Tibial nerve (tissue), 4 donors: ENCODE data around the gene HNF4A. TPM values are rescaled to one million over a fixed set of nuclear protein-coding genes. Genes with fewer than 3 reads are reported as not detected.

Source experiments
- DNase-seq, 2 donors: peaks; one replicate each; pipeline ENCODE4 v3.0.0-alpha.2; 2019; ENCODE audit warnings: low spot score in 2 of 2
- H3K27ac ChIP-seq, 4 donors: fragments of 200-600 bp; sonication (generic) in 3 of 4; one replicate each; pipeline ENCODE4 v1.5.1; 2017 to 2019; ENCODE audit warnings: mild to moderate bottlenecking in 1 of 4
- H3K27me3 ChIP-seq, 2 donors: fragments of 200-600 bp; sonication (generic) in 1 of 2; one replicate each; pipeline versions ENCODE4 v1.5.1 to v1.6.0; 2017 to 2019
- H3K36me3 ChIP-seq, 3 donors: fragments of 200-600 bp; sonication (generic); one replicate each; pipeline ENCODE4 v1.5.1; 2018 to 2019
- H3K4me1 ChIP-seq, 4 donors: fragments of 200-600 bp; sonication (generic) in 3 of 4; one replicate each; pipeline ENCODE4 v1.5.1; 2017 to 2019
- H3K4me3 ChIP-seq, 4 donors: fragments of 200-600 bp; sonication (generic) in 3 of 4; one replicate each; pipeline ENCODE4 v1.5.1; 2017 to 2019; ENCODE audit warnings: mild to moderate bottlenecking in 1 of 4, moderate library complexity in 1 of 4
- H3K9me3 ChIP-seq, 4 donors: fragments of 200-600 bp; sonication (generic) in 3 of 4; one replicate each; pipeline ENCODE4 v1.5.1; 2017 to 2019
- EP300 ChIP-seq, 2 donors: sonication (generic); formaldehyde crosslinking; IDR thresholded peaks; one replicate each; pipeline ENCODE4 v1.6.1; 2017; ENCODE audit warnings: antibody characterized with exemption in 2 of 2, mild to moderate bottlenecking in 1 of 2
- POLR2A ChIP-seq, 2 donors: fragments of 450-650 bp; IDR thresholded peaks; one replicate each; pipeline ENCODE4 v1.6.1; 2017; ENCODE audit warnings: antibody characterized with exemption in 2 of 2, mild to moderate bottlenecking in 2 of 2, moderate library complexity in 2 of 2
- WGBS, 2 donors: methylation state at CpG; one replicate each; pipeline ENCODE4 v1.1.5; 2018; 5-methylcytosine and 5-hydroxymethylcytosine counted together
- total RNA-seq, 4 donors: library from RNA; depleted of rRNA; stranded (reverse); fragments of >200 nt; gene quantifications; one replicate each; pipeline ENCODE4 v1.1.0, GENCODE V29; 2016
- TF ChIP-seq, protein P1 (sequence below), 5 experiments: fragments of 200-600 bp in 3 of 5; fragments of 450-650 bp in 2 of 5; sonication (generic) in 3 of 5; IDR thresholded peaks; one replicate each; pipeline ENCODE4 v1.5.1; 2016 to 2019; ENCODE audit warnings: antibody characterized with exemption in 5 of 5, mild to moderate bottlenecking in 3 of 5, moderate library complexity in 2 of 5

HNF4A gene
- total RNA-seq, 4 donors from 2014 or later: not detected

DNA sequence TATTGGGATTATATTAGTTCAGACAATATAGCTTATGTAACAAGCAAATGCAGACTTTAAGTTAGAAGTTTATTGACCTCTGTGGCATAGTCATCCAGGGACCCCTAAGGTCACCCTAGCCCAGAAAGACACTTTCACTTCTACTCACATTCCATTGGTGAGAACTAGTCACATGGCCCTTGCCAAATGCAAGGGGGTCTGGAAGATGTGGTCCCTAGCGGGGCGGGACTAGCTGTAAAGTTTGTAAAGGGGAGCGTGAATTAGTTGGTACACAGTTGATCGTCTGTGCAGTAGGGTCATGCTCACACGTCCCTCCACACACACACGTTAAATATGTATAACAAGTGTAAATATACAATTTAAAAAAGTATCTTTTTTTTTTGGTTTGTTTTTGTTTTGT, 9.3 kb downstream of the HNF4A start:
- Histone ChIP-seq H3K36me3 (no peaks in the 10 kb centered on the region), H3K4me1 (no peaks in the 10 kb centered on the region), H3K9me3 (no peaks in the 10 kb centered on the region), H3K4me3 (no peak overlapping the region), H3K27ac (no peak overlapping the region), H3K27me3 (no peaks in the 10 kb centered on the region)
- TF ChIP-seq, protein P1, sequence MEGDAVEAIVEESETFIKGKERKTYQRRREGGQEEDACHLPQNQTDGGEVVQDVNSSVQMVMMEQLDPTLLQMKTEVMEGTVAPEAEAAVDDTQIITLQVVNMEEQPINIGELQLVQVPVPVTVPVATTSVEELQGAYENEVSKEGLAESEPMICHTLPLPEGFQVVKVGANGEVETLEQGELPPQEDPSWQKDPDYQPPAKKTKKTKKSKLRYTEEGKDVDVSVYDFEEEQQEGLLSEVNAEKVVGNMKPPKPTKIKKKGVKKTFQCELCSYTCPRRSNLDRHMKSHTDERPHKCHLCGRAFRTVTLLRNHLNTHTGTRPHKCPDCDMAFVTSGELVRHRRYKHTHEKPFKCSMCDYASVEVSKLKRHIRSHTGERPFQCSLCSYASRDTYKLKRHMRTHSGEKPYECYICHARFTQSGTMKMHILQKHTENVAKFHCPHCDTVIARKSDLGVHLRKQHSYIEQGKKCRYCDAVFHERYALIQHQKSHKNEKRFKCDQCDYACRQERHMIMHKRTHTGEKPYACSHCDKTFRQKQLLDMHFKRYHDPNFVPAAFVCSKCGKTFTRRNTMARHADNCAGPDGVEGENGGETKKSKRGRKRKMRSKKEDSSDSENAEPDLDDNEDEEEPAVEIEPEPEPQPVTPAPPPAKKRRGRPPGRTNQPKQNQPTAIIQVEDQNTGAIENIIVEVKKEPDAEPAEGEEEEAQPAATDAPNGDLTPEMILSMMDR (IDR thresholded peaks at IDR 0.05): no peak
- TF ChIP-seq EP300 (IDR thresholded peaks at IDR 0.05) (no peak), POLR2A (IDR thresholded peaks at IDR 0.05) (no peak)
- DNase-seq: no peak
- 84 to 85% methylated on average over 6 of the region's 6 CpGs for WGBS, 2 donors

DNA sequence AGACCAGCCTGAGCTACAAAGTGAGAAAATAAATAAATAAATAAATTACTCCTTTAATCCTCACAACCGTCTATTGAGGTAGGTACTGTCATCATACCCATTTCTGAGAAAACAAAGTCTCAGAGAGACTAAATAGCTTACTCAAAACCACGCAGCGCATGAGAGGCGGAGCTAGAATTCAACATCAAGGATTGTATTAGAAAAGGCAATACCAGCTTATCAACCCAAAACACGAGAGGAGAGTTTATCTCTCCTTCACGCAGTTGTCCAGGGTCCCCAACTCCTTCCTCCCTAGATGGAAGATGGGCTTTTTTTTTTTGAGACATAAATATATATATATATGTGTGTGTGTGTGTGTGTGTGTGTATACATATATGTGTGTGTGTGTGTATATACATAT, 12.2 kb downstream of the HNF4A start:
- Histone ChIP-seq H3K4me1 (no peaks in the 10 kb centered on the region), H3K4me3 (no peak overlapping the region), H3K36me3 (no peaks in the 10 kb centered on the region), H3K9me3 (no peaks in the 10 kb centered on the region), H3K27me3 (no peaks in the 10 kb centered on the region), H3K27ac (no peak overlapping the region)
- no peak for DNase-seq
- TF ChIP-seq POLR2A (IDR thresholded peaks at IDR 0.05): no peak
- TF ChIP-seq EP300 (IDR thresholded peaks at IDR 0.05): no peak
- TF ChIP-seq, protein P1 (IDR thresholded peaks at IDR 0.05): no peak
- 92 to 93% methylated on average over 6 of the region's 6 CpGs for WGBS, 2 donors

DNA sequence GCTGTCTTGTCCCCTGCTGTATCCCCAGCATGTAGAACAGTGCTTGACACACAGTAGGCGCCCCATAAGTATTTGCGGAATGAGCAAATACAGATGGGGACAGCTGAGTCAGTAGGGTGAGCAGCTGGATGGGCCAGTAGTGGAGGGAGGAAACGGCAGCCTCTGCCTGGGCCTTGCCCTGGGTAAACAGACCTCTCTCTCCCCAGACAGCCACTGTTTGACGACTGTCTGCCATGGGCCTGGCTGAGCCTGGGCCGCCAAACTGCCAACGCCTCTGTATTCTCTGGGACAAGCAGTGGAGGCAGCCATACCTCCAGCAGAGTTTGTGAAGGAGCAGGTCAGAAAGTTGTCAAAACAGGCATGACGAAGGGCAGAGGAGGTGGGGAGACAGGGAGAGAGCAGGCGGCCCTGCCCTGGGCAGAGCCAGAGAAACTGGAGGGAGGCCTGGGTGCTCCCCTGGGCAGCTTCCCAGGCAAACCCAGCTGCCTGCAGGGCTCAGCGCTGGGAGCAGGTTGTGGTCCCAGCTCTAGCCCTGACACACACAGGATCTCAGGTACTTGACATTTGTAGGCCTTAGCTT, 15.2 kb downstream of the HNF4A start:
- Histone ChIP-seq H3K36me3 (no peaks in the 10 kb centered on the region), H3K9me3 (no peaks in the 10 kb centered on the region), H3K4me3 (no peak overlapping the region), H3K27ac (no peak overlapping the region), H3K4me1 (no peaks in the 10 kb centered on the region), H3K27me3 (no peaks in the 10 kb centered on the region)
- TF ChIP-seq EP300 (IDR thresholded peaks at IDR 0.05) (no peak), POLR2A (IDR thresholded peaks at IDR 0.05) (no peak)
- TF ChIP-seq, protein P1 (IDR thresholded peaks at IDR 0.05): no peak
- DNase-seq: no peak
- 60 to 65% methylated on average over 6 to 8 of the region's 9 CpGs for WGBS, 2 donors

DNA sequence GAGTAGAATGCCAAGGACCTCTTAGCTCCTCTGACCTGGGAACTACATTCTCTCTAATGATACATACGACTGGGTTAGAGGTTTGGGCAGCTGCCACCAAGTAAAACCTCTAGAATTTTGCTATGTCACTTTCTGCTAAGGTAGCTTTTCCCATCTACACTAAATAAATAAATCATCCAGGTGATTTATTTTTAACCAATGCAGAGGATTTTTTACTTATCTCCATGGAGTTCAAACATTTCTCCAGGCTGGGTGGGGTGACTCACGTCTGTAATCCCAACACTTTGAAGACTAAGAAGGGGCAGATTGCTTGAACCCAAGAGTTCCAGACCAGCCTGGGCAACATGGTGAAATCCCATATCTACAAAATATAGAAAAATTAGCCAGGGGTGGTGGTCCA, 27.1 kb downstream of the HNF4A start:
- no peak for DNase-seq

DNA sequence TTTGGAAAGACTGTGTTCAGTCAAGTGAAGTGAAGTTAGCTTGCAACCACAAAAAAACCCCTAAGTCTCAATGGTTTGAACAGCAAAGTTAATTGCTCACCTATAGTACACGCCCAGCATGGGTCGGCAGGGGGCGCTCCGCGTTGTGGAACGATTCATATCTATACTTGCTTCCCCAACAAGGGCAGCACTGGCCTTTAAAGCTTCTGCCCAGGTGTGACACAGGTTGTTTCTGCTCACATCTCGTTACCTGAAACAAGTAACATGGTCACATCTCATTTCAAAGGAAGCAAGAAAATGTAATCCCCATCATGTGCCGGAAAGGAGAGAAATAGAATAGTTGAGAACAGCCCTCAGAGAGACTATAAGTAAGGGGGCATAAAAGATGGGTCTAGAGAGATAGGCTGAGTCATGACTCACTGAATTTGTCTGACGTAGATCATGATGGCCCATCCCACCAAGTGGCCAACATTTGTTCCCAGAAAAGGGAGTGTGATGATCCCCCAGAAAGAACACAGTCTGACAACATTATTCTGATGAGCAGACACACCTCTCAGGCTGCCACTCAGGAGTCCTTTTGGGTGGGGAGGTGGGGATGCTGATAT, 29.0 kb downstream of the HNF4A start:
- no peak overlapping the region for H3K27ac ChIP-seq
- 18 to 19% methylated on average over 9 of the region's 9 CpGs for WGBS, 2 donors
- no peaks in the 10 kb centered on the region for H3K9me3 ChIP-seq
- TF ChIP-seq EP300 (IDR thresholded peaks at IDR 0.05): peak in 1 of 2 donors; percentile 21
- no peak for TF ChIP-seq POLR2A (IDR thresholded peaks at IDR 0.05)
- TF ChIP-seq, protein P1 (IDR thresholded peaks at IDR 0.05): peak; percentile 54 to 80 (median 71)
- no peaks in the 10 kb centered on the region for H3K36me3 ChIP-seq
- DNase-seq: peak; percentile 77 to 94
- H3K4me3 ChIP-seq: no peak overlapping the region
- peaks cover 0 to 33% of the 10 kb centered on the region in 2 donors for H3K27me3 ChIP-seq
- H3K4me1 ChIP-seq: peaks cover 0 to 20% (median 0%) of the 10 kb centered on the region in 4 donors

More for the DNA sequence above, 27.1 kb downstream of the HNF4A start:
- no peaks in the 10 kb centered on the region for H3K36me3 ChIP-seq
- no peak overlapping the region for H3K27ac ChIP-seq
- H3K4me3 ChIP-seq: no peak overlapping the region
- 59 to 60% methylated on average over 2 of the region's 2 CpGs for WGBS, 2 donors
- TF ChIP-seq, protein P1 (IDR thresholded peaks at IDR 0.05): no peak
- TF ChIP-seq POLR2A (IDR thresholded peaks at IDR 0.05) (no peak), EP300 (IDR thresholded peaks at IDR 0.05) (no peak)
- H3K4me1 ChIP-seq: peaks cover 0 to 4% (median 0%) of the 10 kb centered on the region in 4 donors
- H3K27me3 ChIP-seq: peaks cover 0 to 20% of the 10 kb centered on the region in 2 donors
- no peaks in the 10 kb centered on the region for H3K9me3 ChIP-seq
